ENCODE results near the gene A4GNT. TPM values are rescaled to one million over a fixed set of nuclear protein-coding genes. Genes with fewer than 3 reads are reported as not detected.

The A4GNT gene
- total RNA-seq, 1 donor from 2014 or later = not detected

DNA sequence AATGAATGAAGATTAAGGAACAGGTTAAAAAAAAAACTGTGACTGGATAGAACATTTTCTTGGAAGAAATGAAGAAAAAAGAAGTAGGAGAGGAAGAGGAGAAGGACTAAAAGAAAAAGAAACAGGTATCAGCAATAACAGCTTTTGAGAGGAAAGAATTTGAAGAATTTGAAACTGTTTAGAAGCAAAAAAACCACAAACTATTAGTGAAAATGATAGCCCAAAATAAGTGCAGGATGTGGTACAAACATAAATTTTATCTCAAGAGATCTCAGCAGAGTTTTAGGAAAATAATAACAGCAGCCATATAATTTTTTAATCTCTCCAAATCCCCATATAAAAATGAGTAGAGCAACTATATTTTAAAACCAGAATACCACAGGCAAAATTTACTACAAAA lies 8.8 kb upstream of the A4GNT start:
- DNase-seq = no peak
- Mint-ChIP-seq H3K27ac (ENCODE audit: unreplicated experiment) (no peak overlapping the region), H3K4me3 (ENCODE audit: unreplicated experiment) (no peak overlapping the region), H3K36me3 (ENCODE audit: unreplicated experiment) (no peaks in the 10 kb centered on the region), H3K27me3 (ENCODE audit: unreplicated experiment) (no peaks in the 10 kb centered on the region), H3K9me3 (ENCODE audit: unreplicated experiment) (no peaks in the 10 kb centered on the region), H3K4me1 (ENCODE audit: low read depth, unreplicated experiment) (no peaks in the 10 kb centered on the region)
- TF ChIP-seq, protein P1, sequence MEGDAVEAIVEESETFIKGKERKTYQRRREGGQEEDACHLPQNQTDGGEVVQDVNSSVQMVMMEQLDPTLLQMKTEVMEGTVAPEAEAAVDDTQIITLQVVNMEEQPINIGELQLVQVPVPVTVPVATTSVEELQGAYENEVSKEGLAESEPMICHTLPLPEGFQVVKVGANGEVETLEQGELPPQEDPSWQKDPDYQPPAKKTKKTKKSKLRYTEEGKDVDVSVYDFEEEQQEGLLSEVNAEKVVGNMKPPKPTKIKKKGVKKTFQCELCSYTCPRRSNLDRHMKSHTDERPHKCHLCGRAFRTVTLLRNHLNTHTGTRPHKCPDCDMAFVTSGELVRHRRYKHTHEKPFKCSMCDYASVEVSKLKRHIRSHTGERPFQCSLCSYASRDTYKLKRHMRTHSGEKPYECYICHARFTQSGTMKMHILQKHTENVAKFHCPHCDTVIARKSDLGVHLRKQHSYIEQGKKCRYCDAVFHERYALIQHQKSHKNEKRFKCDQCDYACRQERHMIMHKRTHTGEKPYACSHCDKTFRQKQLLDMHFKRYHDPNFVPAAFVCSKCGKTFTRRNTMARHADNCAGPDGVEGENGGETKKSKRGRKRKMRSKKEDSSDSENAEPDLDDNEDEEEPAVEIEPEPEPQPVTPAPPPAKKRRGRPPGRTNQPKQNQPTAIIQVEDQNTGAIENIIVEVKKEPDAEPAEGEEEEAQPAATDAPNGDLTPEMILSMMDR (IDR thresholded peaks at IDR 0.05; ENCODE audit: partially characterized antibody, unreplicated experiment) = no peak

DNA sequence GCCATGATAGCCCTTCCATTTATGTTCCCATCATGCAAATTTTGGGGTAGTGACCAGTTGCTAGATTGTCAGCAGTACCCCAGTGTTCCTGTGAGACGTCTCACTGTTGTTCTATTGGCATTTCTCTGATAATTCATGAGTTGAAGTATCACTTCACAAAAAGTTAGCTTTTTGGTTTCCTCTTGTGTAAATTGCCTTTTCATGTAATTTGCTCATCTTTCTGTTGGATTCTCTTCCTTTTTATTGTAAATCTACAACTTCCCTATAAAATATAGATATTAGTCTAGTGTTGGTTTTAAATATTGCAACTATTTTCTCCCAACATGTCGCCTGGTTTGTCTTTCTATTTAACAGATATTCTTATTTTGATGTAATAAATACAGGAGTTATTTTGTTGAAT lies 7.5 kb upstream of the A4GNT start:
- Mint-ChIP-seq H3K9me3 (ENCODE audit: unreplicated experiment) (no peaks in the 10 kb centered on the region), H3K4me3 (ENCODE audit: unreplicated experiment) (no peak overlapping the region), H3K36me3 (ENCODE audit: unreplicated experiment) (no peaks in the 10 kb centered on the region), H3K27me3 (ENCODE audit: unreplicated experiment) (no peaks in the 10 kb centered on the region), H3K4me1 (ENCODE audit: low read depth, unreplicated experiment) (no peaks in the 10 kb centered on the region), H3K27ac (ENCODE audit: unreplicated experiment) (no peak overlapping the region)
- no peak for DNase-seq
- TF ChIP-seq, protein P1 (IDR thresholded peaks at IDR 0.05; ENCODE audit: partially characterized antibody, unreplicated experiment) = no peak

DNA sequence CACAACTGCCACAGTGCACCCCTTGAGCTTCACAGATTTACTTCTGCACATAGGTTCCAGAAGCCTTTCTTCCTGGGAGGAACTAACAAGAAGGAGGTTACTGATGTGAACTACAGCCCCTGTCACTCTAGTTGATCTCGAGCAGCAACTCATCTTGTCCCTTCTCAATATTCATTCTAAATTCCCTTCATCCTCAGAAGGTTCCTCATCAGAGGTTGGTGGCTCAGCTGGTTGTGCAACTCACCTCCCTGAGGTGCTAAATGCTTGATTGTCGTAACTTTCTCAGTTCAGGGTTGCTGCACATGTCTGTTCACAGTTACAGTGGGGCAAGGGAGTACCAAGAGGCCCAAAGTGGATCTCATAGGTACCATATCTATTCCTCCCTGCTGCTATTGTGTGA lies 5.7 kb upstream of the A4GNT start:
- no peak for DNase-seq
- no peaks in the 10 kb centered on the region for H3K36me3 Mint-ChIP-seq (ENCODE audit: unreplicated experiment)
- H3K27ac Mint-ChIP-seq (ENCODE audit: unreplicated experiment) = no peak overlapping the region
- TF ChIP-seq, protein P1 (IDR thresholded peaks at IDR 0.05; ENCODE audit: partially characterized antibody, unreplicated experiment) = no peak
- H3K4me1 Mint-ChIP-seq (ENCODE audit: low read depth, unreplicated experiment) = no peaks in the 10 kb centered on the region
- no peaks in the 10 kb centered on the region for H3K9me3 Mint-ChIP-seq (ENCODE audit: unreplicated experiment)
- no peak overlapping the region for H3K4me3 Mint-ChIP-seq (ENCODE audit: unreplicated experiment)
- H3K27me3 Mint-ChIP-seq (ENCODE audit: unreplicated experiment) = no peaks in the 10 kb centered on the region

DNA sequence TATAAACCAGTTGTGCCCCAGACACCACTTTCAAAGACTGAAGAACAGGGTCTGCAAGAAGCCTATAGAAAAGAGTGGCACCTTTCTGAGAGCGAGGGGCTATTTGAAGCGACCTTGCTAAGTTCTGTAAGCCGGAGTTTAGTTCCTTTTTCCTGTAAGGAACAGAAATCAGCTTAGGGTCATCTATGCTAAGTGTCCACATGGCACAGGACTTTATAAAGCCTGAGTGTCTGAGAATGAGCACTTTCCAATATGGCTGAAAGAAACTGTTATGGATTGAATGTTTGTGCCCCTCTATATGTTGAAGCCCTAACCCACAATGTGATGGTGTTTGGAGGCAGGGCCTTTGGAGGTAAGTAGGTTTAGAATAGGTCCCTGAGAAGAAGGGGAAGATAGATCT lies 4.0 kb upstream of the A4GNT start:
- Mint-ChIP-seq H3K4me1 (ENCODE audit: low read depth, unreplicated experiment) (no peaks in the 10 kb centered on the region), H3K27me3 (ENCODE audit: unreplicated experiment) (no peaks in the 10 kb centered on the region), H3K27ac (ENCODE audit: unreplicated experiment) (no peak overlapping the region), H3K36me3 (ENCODE audit: unreplicated experiment) (no peaks in the 10 kb centered on the region), H3K9me3 (ENCODE audit: unreplicated experiment) (no peaks in the 10 kb centered on the region), H3K4me3 (ENCODE audit: unreplicated experiment) (no peak overlapping the region)
- TF ChIP-seq, protein P1 (IDR thresholded peaks at IDR 0.05; ENCODE audit: partially characterized antibody, unreplicated experiment) = no peak
- no peak for DNase-seq

DNA sequence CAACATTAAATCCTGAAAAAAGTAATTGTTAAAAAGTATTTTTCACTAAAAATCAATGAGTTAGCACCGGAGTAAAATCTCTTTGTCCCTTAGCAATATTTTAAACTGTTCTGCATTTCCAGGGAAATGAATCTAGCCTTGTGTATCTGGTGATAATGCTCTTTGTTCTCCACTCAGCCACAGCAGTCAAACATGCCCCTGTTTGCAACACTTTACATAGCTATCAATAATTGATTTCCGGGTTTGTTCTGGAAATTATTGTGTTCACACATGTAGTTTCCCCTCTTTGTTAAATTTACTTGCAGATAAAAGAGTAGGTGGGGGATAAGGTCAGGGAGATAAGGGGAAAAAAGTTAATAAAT lies 3.6 kb upstream of the A4GNT start:
- DNase-seq = no peak
- TF ChIP-seq, protein P1 (IDR thresholded peaks at IDR 0.05; ENCODE audit: partially characterized antibody, unreplicated experiment) = no peak
- Mint-ChIP-seq H3K9me3 (ENCODE audit: unreplicated experiment) (no peaks in the 10 kb centered on the region), H3K27ac (ENCODE audit: unreplicated experiment) (no peak overlapping the region), H3K27me3 (ENCODE audit: unreplicated experiment) (no peaks in the 10 kb centered on the region), H3K4me3 (ENCODE audit: unreplicated experiment) (no peak overlapping the region), H3K36me3 (ENCODE audit: unreplicated experiment) (no peaks in the 10 kb centered on the region), H3K4me1 (ENCODE audit: low read depth, unreplicated experiment) (no peaks in the 10 kb centered on the region)
